Cardiac muscle cell (in vitro differentiated cells and primary cell): ENCODE measurements around the gene ZC3H4. TPM values are rescaled to one million over a fixed set of nuclear protein-coding genes. Genes with fewer than 3 reads are reported as not detected.
"Not testable (repeated sequence)": the region's sequence is repeated elsewhere in the genome, so short reads cannot be mapped to it uniquely, and the experiment has no call there.

Experiments used
- DNase-seq, 2 donors: peaks; one replicate each; pipeline versions ENCODE4 v3.0.0 to v3.0.0-alpha.2; 2010 to 2017; ENCODE audit warnings: low read depth in 1 of 2, low spot score in 1 of 2
- H3K27ac ChIP-seq: fragments of 200-600 bp; sonication (generic); 2 replicates; pipeline ENCODE4 v1.5.1; 2016
- H3K27me3 ChIP-seq: fragments of 200-600 bp; sonication (generic); 2 replicates; pipeline ENCODE4 v1.6.0; 2016; ENCODE audit warnings: control low read depth
- H3K36me3 ChIP-seq: fragments of 200-600 bp; sonication (generic); 2 replicates; pipeline ENCODE4 v1.5.1; 2016; ENCODE audit warnings: control low read depth
- H3K4me1 ChIP-seq: fragments of 200-600 bp; sonication (generic); 2 replicates; pipeline ENCODE4 v1.8.1; 2017; ENCODE audit warnings: low read depth, mild to moderate bottlenecking, mixed run types
- H3K4me3 ChIP-seq: fragments of 200-600 bp; sonication (generic); 2 replicates; pipeline ENCODE4 v1.5.1; 2016; ENCODE audit warnings: mild to moderate bottlenecking
- H3K9me3 ChIP-seq: fragments of 200-600 bp; sonication (generic); 2 replicates; pipeline ENCODE4 v1.5.1; 2017; ENCODE audit warnings: low read depth, mild to moderate bottlenecking, control low read depth
- CTCF ChIP-seq: IDR thresholded peaks from 2 replicates; pipeline ENCODE4 v1.5.1; 2012; ENCODE audit warnings: low read depth, mild to moderate bottlenecking, low read length
- polyA plus RNA-seq: library from polyadenylated mRNA; unstranded; fragments of >200 nt; fragmentation: Nextera tagmentation; extraction: Ambion mirVana; gene quantifications from 2 replicates; pipeline ENCODE4 v1.2.1, GENCODE V29; 2016
- total RNA-seq: library from RNA; depleted of rRNA; stranded (reverse); fragments of >200 nt; gene quantifications from 2 replicates; pipeline ENCODE4 v1.2.3, GENCODE V29; 2016

Gene ZC3H4
- total and polyA plus RNA-seq, 2 experiments from 2014 or later: 5.0 to 34.6 TPM

GRCh38 chr19:47104680-47105079 lies 8.9 kb downstream of the ZC3H4 start:
- no peak overlapping the region for H3K27ac ChIP-seq

GRCh38 chr19:47102346-47103060 lies 11.1 kb downstream of the ZC3H4 start:
- Histone ChIP-seq H3K4me1 (peaks cover 27% of the 10 kb centered on the region), H3K4me3 (no peak overlapping the region), H3K36me3 (no peaks in the 10 kb centered on the region), H3K27ac (no peak overlapping the region), H3K27me3 (no peaks in the 10 kb centered on the region), H3K9me3 (no peaks in the 10 kb centered on the region)
- TF ChIP-seq CTCF: no peak
- DNase-seq: no peak

More at GRCh38 chr19:47104680-47105079, 8.9 kb downstream of the ZC3H4 start:
- H3K36me3 ChIP-seq: no peaks in the 10 kb centered on the region
- TF ChIP-seq CTCF: no peak
- no peak for DNase-seq
- H3K27me3 ChIP-seq: no peaks in the 10 kb centered on the region
- no peak overlapping the region for H3K4me3 ChIP-seq
- no peaks in the 10 kb centered on the region for H3K9me3 ChIP-seq
- H3K4me1 ChIP-seq: peaks cover 29% of the 10 kb centered on the region

GRCh38 chr19:47101116-47101515 lies 12.5 kb downstream of the ZC3H4 start:
- not testable (repeated sequence) for DNase-seq, H3K9me3 ChIP-seq, H3K27me3 ChIP-seq, H3K36me3 ChIP-seq, H3K4me3 ChIP-seq, H3K27ac ChIP-seq
- peaks cover 22% of the 10 kb centered on the region for H3K4me1 ChIP-seq

GRCh38 chr19:47100290-47100689 lies 13.3 kb downstream of the ZC3H4 start:
- Histone ChIP-seq H3K27ac (peak overlapping the region; percentile 89), H3K4me1 (peaks cover 26% of the 10 kb centered on the region), H3K9me3 (no peaks in the 10 kb centered on the region), H3K27me3 (no peaks in the 10 kb centered on the region), H3K36me3 (no peaks in the 10 kb centered on the region), H3K4me3 (no peak overlapping the region)
- no peak for DNase-seq
- no peak for TF ChIP-seq CTCF

- DNase-seq: no peak
- Histone ChIP-seq H3K36me3 (no peaks in the 10 kb centered on the region), H3K4me1 (peaks cover 33% of the 10 kb centered on the region), H3K4me3 (no peak overlapping the region), H3K9me3 (no peaks in the 10 kb centered on the region), H3K27ac (peak overlapping the region; percentile 89), H3K27me3 (no peaks in the 10 kb centered on the region)
- no peak for TF ChIP-seq CTCF
These were observed 14.0 kb downstream of the ZC3H4 start for GRCh38 chr19:47099576-47100050.

GRCh38 chr19:47098608-47099007 lies 15.0 kb downstream of the ZC3H4 start:
- H3K27me3 ChIP-seq: no peaks in the 10 kb centered on the region
- H3K9me3 ChIP-seq: no peaks in the 10 kb centered on the region
- peak overlapping the region; percentile 89 for H3K27ac ChIP-seq

More at GRCh38 chr19:47098608-47099007, 15.0 kb downstream of the ZC3H4 start:
- Histone ChIP-seq H3K4me1 (peaks cover 42% of the 10 kb centered on the region), H3K4me3 (no peak overlapping the region), H3K36me3 (peaks cover 1% of the 10 kb centered on the region)
- TF ChIP-seq CTCF: no peak
- no peak for DNase-seq
